CD14-positive monocyte (primary cell): Measurements from ENCODE around the gene RETREG2. TPM values are rescaled to one million over a fixed set of nuclear protein-coding genes. Genes with fewer than 3 reads are reported as not detected.

ENCODE experiments used
- DNase-seq, 3 donors: peaks; one replicate each; pipeline ENCODE4 v3.0.0-alpha.2; 2011 to 2022
- H2AFZ ChIP-seq: 2 replicates; pipeline ENCODE4 v1.6.0; 2012; ENCODE audit warnings: mild to moderate bottlenecking, low read depth, low read length, inconsistent platforms; ENCODE audit not compliant: insufficient read depth, poor library complexity, severe bottlenecking
- H3K27ac ChIP-seq, 2 donors: 1 replicate in 1 of 2; 2 replicates in 1 of 2; pipeline ENCODE4 v1.5.1; 2012 to 2013; ENCODE audit warnings: low read length in 2 of 2, control low read depth in 1 of 2, inconsistent platforms in 1 of 2, low read depth in 1 of 2, mild to moderate bottlenecking in 1 of 2
- H3K27me3 ChIP-seq, 2 donors: one replicate each; pipeline versions ENCODE4 v1.6.0 to v1.6.1; 2011 to 2013; ENCODE audit warnings: low read length in 2 of 2; ENCODE audit not compliant: control insufficient read depth in 2 of 2, insufficient read depth in 2 of 2
- H3K36me3 ChIP-seq, 2 donors: replicated peaks in 1 of 2; 1 replicate in 1 of 2; 2 replicates in 1 of 2; pipeline versions ENCODE4 v1.5.1 to v1.6.1; 2012 to 2013; ENCODE audit warnings: low read length in 2 of 2, control low read depth in 1 of 2, inconsistent platforms in 1 of 2, mild to moderate bottlenecking in 1 of 2; ENCODE audit not compliant: insufficient read depth in 2 of 2, control insufficient read depth in 1 of 2
- H3K4me1 ChIP-seq, 2 donors: 1 replicate in 1 of 2; 2 replicates in 1 of 2; pipeline versions ENCODE4 v1.5.1 to v1.6.1; 2012 to 2013; ENCODE audit warnings: low read length in 2 of 2, control low read depth in 1 of 2, inconsistent platforms in 1 of 2, mild to moderate bottlenecking in 1 of 2, moderate library complexity in 1 of 2; ENCODE audit not compliant: insufficient read depth in 2 of 2, control insufficient read depth in 1 of 2
- H3K4me2 ChIP-seq: replicated peaks from 2 replicates; pipeline ENCODE3; 2012; ENCODE audit warnings: low read length, moderate library complexity, mild to moderate bottlenecking; ENCODE audit not compliant: poor library complexity, severe bottlenecking; ENCODE audit errors: extremely low read depth
- H3K4me3 ChIP-seq, 3 experiments: fragments of 200-600 bp in 1 of 3; sonication (generic) in 1 of 3; replicated peaks in 1 of 3; 1 replicate in 2 of 3; 2 replicates in 1 of 3; pipeline ENCODE4 v1.5.1; 2011 to 2013; ENCODE audit warnings: low read length in 3 of 3, mild to moderate bottlenecking in 3 of 3, control low read depth in 2 of 3, low read depth in 2 of 3, inconsistent platforms in 1 of 3, moderate library complexity in 1 of 3
- H3K79me2 ChIP-seq: 2 replicates; pipeline ENCODE4 v1.6.0; 2012; ENCODE audit warnings: mild to moderate bottlenecking, control low read depth, inconsistent platforms, low read length, moderate library complexity; ENCODE audit not compliant: insufficient read depth
- H3K9ac ChIP-seq: 2 replicates; pipeline ENCODE4 v1.6.0; 2017; ENCODE audit warnings: low read length, mild to moderate bottlenecking; ENCODE audit not compliant: insufficient read depth, poor library complexity, severe bottlenecking
- H3K9me3 ChIP-seq, 2 donors: replicated peaks in 1 of 2; 1 replicate in 1 of 2; 2 replicates in 1 of 2; pipeline versions ENCODE4 v1.5.1 to v1.6.1; 2012 to 2013; ENCODE audit warnings: low read length in 2 of 2, control low read depth in 1 of 2; ENCODE audit not compliant: control insufficient read depth in 1 of 2, insufficient read depth in 1 of 2
- H4K20me1 ChIP-seq: 2 replicates; pipeline ENCODE4 v1.6.0; 2012; ENCODE audit warnings: mild to moderate bottlenecking, low read length, control low read depth, moderate library complexity; ENCODE audit not compliant: insufficient read depth
- H3K27ac Mint-ChIP-seq, 7 donors: one replicate each; pipeline ENCODE4 v1.8.0; 2020; ENCODE audit warnings: mild to moderate bottlenecking in 7 of 7, mixed read lengths in 7 of 7, moderate library complexity in 6 of 7, inconsistent platforms in 2 of 7
- H3K27me3 Mint-ChIP-seq, 3 donors: one replicate each; pipeline ENCODE4 v1.8.0; 2021 to 2022; ENCODE audit warnings: low read depth in 3 of 3, mild to moderate bottlenecking in 3 of 3, mixed read lengths in 3 of 3, moderate library complexity in 3 of 3, inconsistent platforms in 1 of 3
- H3K36me3 Mint-ChIP-seq, 2 donors: one replicate each; pipeline ENCODE4 v1.8.0; 2020; ENCODE audit warnings: mixed read lengths in 2 of 2, inconsistent platforms in 1 of 2, mild to moderate bottlenecking in 1 of 2
- H3K4me1 Mint-ChIP-seq: one replicate; pipeline ENCODE4 v1.8.0; 2020; ENCODE audit warnings: mild to moderate bottlenecking, mixed read lengths
- H3K4me3 Mint-ChIP-seq, 2 donors: one replicate each; pipeline ENCODE4 v1.8.0; 2020; ENCODE audit warnings: mild to moderate bottlenecking in 2 of 2, mixed read lengths in 2 of 2, moderate library complexity in 1 of 2
- H3K9me3 Mint-ChIP-seq, 7 donors: one replicate each; pipeline ENCODE4 v1.8.0; 2020 to 2022; ENCODE audit warnings: mixed read lengths in 7 of 7, mild to moderate bottlenecking in 6 of 7, moderate library complexity in 6 of 7, inconsistent platforms in 2 of 7
- WGBS: methylation state at CpG from one replicate; pipeline ENCODE4 v1.1.5; 2013; ENCODE audit warnings: missing lambda C conversion rate; ENCODE audit not compliant: insufficient coverage; 5-methylcytosine and 5-hydroxymethylcytosine counted together
- intact Hi-C, 2 donors: fragments of 100-400 bp; cut with micrococcal nuclease; formaldehyde crosslinking; loops; one replicate each; pipeline versions ENCODE4 v1.15.0 to v1.15.1; 2023
- polyA plus RNA-seq, 3 donors: library from polyadenylated mRNA; depleted of rRNA in 1 of 3; unstranded in 2 of 3; stranded (reverse) in 1 of 3; fragments of 300-500 nt in 2 of 3; fragments of >200 nt in 1 of 3; fragmentation: Illumina TruSeq in 2 of 3; gene quantifications; 1 replicate in 2 of 3; 2 replicates in 1 of 3; pipeline ENCODE4 v1.2.3, GENCODE V29; 2012 to 2021
- TF ChIP-seq, protein P1 (sequence below): fragments of 200-600 bp; IDR thresholded peaks from one replicate; pipeline ENCODE4 v1.8.0; 2022; ENCODE audit warnings: antibody characterized with exemption, mild to moderate bottlenecking

RETREG2 gene
- polyA plus RNA-seq, 3 donors = 37.7 to 60.9 (median 39.4) TPM

DNA sequence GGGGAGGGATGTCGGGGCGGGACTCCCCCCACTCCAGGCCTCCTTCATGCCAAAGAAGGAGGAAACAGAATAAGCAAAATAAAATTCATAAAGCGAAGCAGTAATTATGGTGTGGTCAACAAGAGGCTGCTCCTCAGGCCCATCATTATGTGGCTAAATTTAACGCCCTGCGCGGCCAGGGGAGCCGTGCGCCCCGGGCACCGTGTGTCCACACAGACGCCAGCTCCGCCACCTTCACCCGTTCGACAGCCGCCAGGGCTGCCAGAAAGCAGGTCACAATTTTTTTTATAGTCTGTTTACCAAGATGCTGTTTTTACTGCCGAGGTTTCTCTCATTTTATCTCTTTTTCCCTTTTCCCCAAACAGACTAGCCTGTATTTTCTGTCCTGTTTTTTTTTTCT is 48.5 kb upstream of the RETREG2 start:
- no peak overlapping the region for H3K27ac ChIP-seq
- intact Hi-C loops = no loop called here
- no peaks in the 10 kb centered on the region for H3K4me1 ChIP-seq
- H3K27me3 ChIP-seq = no peaks in the 10 kb centered on the region
- no peak overlapping the region for H3K27ac Mint-ChIP-seq
- no peak overlapping the region for H3K9ac ChIP-seq
- no peak overlapping the region for H3K4me3 Mint-ChIP-seq
- no peak overlapping the region for H3K4me3 ChIP-seq
- H3K36me3 Mint-ChIP-seq = peaks cover 18 to 33% of the 10 kb centered on the region in 2 donors
- no peak overlapping the region for H3K4me2 ChIP-seq
- H3K27me3 Mint-ChIP-seq = peaks cover 1 to 3% (median 2%) of the 10 kb centered on the region in 3 donors
- no peak overlapping the region for H2AFZ ChIP-seq
- peaks cover 12% of the 10 kb centered on the region for H3K4me1 Mint-ChIP-seq
- WGBS = 93% methylated on average over 7 of the region's 16 CpGs
- H3K9me3 ChIP-seq = no peaks in the 10 kb centered on the region
- TF ChIP-seq, protein P1, sequence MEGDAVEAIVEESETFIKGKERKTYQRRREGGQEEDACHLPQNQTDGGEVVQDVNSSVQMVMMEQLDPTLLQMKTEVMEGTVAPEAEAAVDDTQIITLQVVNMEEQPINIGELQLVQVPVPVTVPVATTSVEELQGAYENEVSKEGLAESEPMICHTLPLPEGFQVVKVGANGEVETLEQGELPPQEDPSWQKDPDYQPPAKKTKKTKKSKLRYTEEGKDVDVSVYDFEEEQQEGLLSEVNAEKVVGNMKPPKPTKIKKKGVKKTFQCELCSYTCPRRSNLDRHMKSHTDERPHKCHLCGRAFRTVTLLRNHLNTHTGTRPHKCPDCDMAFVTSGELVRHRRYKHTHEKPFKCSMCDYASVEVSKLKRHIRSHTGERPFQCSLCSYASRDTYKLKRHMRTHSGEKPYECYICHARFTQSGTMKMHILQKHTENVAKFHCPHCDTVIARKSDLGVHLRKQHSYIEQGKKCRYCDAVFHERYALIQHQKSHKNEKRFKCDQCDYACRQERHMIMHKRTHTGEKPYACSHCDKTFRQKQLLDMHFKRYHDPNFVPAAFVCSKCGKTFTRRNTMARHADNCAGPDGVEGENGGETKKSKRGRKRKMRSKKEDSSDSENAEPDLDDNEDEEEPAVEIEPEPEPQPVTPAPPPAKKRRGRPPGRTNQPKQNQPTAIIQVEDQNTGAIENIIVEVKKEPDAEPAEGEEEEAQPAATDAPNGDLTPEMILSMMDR = no peak
- no peaks in the 10 kb centered on the region for H3K36me3 ChIP-seq
- no peaks in the 10 kb centered on the region for H3K79me2 ChIP-seq
- H3K9me3 Mint-ChIP-seq = peaks cover 0 to 2% (median 0%) of the 10 kb centered on the region in 7 donors
- no peak for DNase-seq
- peaks cover 30% of the 10 kb centered on the region for H4K20me1 ChIP-seq

DNA sequence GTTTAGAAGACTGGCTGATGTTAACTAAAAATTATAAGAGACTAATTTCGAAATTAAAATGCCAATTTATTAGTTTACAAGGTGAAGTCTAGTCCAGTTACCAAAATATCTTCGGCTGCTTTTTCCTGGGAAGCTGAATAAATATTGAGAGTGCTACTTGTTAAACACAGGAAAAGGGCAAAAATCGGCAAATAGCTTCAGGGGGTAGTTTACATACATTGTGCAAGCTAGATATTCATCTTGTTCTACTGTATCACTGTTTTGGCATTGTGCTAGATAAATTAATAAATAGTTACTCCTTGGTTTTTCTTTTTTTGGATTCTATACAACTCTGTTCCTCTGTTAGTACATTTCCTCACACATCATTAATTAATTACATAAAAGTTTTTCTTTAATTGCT is 46.7 kb upstream of the RETREG2 start:
- Histone ChIP-seq H4K20me1 (peaks cover 21% of the 10 kb centered on the region), H3K4me2 (no peak overlapping the region), H3K9ac (no peak overlapping the region), H3K27ac (no peak overlapping the region), H3K4me1 (no peaks in the 10 kb centered on the region), H3K79me2 (no peaks in the 10 kb centered on the region), H2AFZ (no peak overlapping the region), H3K9me3 (no peaks in the 10 kb centered on the region), H3K36me3 (no peaks in the 10 kb centered on the region), H3K27me3 (no peaks in the 10 kb centered on the region), H3K4me3 (no peak overlapping the region)
- intact Hi-C loops = no loop called here
- H3K27ac Mint-ChIP-seq = no peak overlapping the region
- peaks cover 8% of the 10 kb centered on the region for H3K4me1 Mint-ChIP-seq
- WGBS = no CpG with 5 or more reads among the region's 3 CpGs
- DNase-seq = no peak
- TF ChIP-seq, protein P1 = no peak
- no peak overlapping the region for H3K4me3 Mint-ChIP-seq
- H3K36me3 Mint-ChIP-seq = peaks cover 22 to 26% of the 10 kb centered on the region in 2 donors
- peaks cover 1 to 4% (median 2%) of the 10 kb centered on the region in 3 donors for H3K27me3 Mint-ChIP-seq
- H3K9me3 Mint-ChIP-seq = peaks cover 0 to 2% (median 0%) of the 10 kb centered on the region in 7 donors
